GM19324 (cell line): Measurements from ENCODE around the gene PARN.

ENCODE experiments used
- ATAC-seq: cut with Tn5 transposase; IDR thresholded peaks from one replicate; pipeline ENCODE4 v1.9.1; 2021; ENCODE audit warnings: mild to moderate bottlenecking, moderate library complexity; ENCODE audit not compliant: unreplicated experiment, low FRiP score

The PARN gene

GRCh38 chr16:14502256-14502875 is 127.7 kb downstream of the PARN start:
- no peak for ATAC-seq

- no peak for ATAC-seq
These were observed 128.5 kb downstream of the PARN start for GRCh38 chr16:14501331-14502255.

- no peak for ATAC-seq
These were observed 129.3 kb downstream of the PARN start for GRCh38 chr16:14500791-14501190.

- no peak for ATAC-seq
These were observed 130.9 kb downstream of the PARN start for GRCh38 chr16:14499110-14499509.

- ATAC-seq = no peak
These were observed 132.6 kb downstream of the PARN start for GRCh38 chr16:14497245-14498082.

GRCh38 chr16:14496786-14497185 is 133.3 kb downstream of the PARN start:
- no peak for ATAC-seq

- no peak for ATAC-seq
These were observed 133.9 kb downstream of the PARN start for GRCh38 chr16:14496047-14496770.

- ATAC-seq = no peak
These were observed 134.6 kb downstream of the PARN start for GRCh38 chr16:14495213-14496046.

GRCh38 chr16:14494396-14494966 is 135.6 kb downstream of the PARN start:
- ATAC-seq = no peak

GRCh38 chr16:14493791-14494190 is 136.3 kb downstream of the PARN start:
- no peak for ATAC-seq

GRCh38 chr16:14492614-14493013 is 137.4 kb downstream of the PARN start:
- ATAC-seq = no peak

GRCh38 chr16:14491861-14492529 is 138.1 kb downstream of the PARN start:
- no peak for ATAC-seq

- ATAC-seq = no peak
These were observed 139.8 kb downstream of the PARN start for GRCh38 chr16:14490235-14490634.

- ATAC-seq = no peak
These were observed 140.6 kb downstream of the PARN start for GRCh38 chr16:14489460-14489859.

- ATAC-seq = no peak
These were observed 142.5 kb downstream of the PARN start for GRCh38 chr16:14487579-14487978.

- no peak for ATAC-seq
These were observed 143.3 kb downstream of the PARN start for GRCh38 chr16:14486520-14487303.

- no peak for ATAC-seq
These were observed 144.1 kb downstream of the PARN start for GRCh38 chr16:14485811-14486519.
